NCI-H2029 (cell line): ENCODE data around the gene NHERF2.
"Not testable (repeated sequence)": the region's sequence is repeated elsewhere in the genome, so short reads cannot be mapped to it uniquely, and the experiment has no call there.

Experiments used
- DNase-seq: peaks from one replicate; lab custom pipeline; 2025; lab: John Stamatoyannopoulos, UW

The NHERF2 gene

DNA sequence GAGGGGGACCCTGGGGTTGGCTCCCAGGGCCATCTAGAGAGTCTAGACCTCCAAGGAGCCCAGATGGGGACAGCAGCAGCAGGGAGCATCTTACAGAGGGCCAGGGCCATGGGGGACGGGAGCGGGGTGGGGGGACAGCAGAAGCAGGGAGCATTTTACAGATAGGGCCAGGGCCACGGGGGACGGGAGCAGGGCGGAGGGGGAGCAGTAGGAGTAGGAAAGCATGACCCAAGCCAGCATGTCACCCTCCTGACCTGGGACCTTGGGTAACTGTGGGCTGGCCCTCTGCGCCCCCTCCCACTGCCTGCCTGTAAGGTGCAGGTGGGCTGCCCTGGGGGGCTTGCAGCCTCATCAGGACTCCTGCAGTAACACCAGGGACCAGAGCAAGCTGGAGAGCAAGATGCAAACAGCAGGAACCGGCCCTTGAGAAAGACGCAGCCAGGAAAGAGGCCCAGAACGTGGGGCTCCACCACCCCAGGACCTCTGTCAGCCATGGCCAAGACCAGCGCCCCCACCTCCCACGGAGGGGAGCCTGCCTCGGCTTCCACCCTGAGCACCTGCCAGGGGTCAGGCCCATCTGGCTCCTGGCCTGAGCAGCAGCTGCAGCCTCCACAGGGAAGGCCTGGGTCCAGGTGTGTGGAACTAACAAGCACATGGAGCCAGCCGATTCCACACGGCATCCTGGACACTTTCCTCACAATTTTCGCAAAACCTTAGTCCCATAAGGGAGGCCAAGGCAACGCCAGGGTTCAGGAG, 19.4 kb upstream of the NHERF2 start:
- no peak for DNase-seq

DNA sequence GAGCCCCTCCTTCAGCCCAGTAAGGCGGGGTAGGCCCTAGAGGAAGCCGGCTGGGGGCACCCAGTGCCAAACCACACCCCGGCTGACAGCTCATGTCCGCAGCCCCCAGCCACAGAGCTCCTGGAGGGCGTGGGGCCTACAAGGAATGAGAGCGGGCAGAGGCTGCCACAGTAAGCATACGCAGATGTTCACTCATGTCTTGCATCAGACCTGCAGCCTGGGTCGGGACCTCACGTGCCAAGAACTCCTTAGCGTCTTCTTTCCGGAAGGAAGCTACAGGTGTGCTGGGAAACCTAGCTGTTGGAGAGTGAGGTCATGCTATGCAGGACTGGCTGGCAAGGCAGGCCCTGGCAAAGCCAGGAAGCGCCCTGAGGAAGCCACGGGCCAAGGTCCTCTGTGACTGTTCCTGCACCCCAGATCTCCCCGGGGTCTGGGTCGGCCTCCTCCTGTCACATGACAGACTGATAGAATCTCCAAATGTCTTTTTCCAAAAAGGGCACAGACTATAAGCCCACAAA, 18.6 kb upstream of the NHERF2 start:
- peak; percentile 83 for DNase-seq

DNA sequence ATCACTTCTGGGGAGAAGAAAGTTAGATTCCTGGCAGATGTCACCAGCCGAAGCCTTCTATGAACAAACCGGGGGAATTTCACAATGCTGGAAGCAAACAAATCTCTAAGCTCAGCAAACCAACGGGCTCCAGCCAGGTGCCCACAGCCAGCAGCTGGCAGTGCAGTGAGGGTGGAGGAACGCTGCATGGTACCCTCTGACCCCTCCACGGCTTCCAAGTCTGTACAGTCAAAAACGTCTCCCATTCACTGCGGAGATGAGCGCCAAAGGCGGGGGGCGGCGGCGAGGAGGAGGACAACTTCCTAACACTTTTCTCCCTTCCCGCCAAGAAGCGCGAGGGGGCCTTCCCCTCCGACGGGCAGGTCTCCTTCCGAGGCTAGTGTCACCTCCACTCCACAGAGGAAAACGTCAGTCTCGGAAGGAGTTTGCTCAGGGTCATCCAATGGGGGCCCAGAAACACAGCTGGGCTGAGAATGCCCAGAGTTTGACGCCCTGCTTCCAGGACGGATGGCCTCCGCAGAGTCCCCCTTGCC, 18.0 kb upstream of the NHERF2 start:
- no peak for DNase-seq

DNA sequence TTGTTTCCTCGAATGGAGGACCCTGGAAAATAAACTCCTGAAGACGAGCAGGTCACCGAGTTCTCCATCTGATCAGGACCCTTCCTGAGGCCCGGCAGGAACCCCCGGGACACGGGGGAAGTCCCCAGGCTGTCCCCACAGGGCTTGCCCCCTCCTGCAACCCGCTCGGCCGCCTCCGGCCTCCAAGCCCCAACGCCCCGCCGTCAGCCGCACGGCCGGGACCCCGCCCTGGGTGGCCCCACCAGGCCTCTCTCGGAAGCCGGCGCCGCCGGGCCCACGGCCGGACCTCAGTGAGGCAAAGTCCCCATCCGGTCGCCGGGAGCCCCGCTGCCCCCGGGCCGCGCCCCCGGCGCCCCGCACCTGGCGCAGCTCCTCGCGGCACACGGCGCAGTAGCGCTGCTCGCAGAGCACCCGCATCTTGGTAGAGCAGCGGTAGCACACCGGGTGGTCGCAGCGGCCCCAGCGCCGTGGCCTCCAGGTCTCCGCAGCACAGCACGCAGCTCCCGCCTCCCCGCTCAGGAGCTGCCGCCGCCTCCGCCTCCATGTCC, 17.5 kb upstream of the NHERF2 start:
- DNase-seq, result no peak

DNA sequence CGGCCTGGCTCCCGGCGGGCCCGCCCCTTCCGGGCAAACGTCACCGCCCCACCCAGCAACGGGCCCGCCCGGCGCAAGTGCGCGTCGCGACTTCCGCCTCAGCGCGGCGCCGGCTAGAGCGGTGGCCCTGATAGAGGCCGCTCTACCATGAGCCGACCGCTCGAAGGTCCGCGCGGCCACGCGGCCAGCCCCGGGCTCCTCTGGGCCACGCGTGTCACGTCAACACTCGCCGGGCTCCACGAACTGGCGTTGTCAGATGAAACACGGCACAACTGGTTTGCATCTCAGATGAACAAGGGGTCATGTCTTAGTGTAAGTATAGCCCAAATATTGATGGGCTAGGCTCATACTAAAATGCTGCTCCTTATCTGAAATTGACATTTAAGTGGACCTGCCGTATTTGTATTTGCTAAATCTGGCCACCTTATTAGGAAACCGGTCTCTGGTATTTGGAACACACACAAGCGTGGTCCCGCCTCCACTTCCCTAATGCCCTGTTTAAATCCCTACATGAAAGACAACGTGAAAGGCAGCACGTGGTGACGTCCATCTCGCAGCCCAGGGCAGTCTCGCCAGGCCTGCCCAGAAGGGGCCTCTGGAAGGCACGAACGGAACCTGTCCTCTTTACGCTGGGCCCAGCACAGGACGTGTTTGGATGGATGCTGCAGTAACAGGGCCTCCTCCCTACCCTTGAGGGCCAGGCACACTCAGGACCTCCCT, 16.8 kb upstream of the NHERF2 start, which contains the start of gene ZNF598:
TSS of gene ZNF598 (minus strand) at position 31 of the 720 bp plus-strand sequence.
- DNase-seq, result peak; percentile 81

DNA sequence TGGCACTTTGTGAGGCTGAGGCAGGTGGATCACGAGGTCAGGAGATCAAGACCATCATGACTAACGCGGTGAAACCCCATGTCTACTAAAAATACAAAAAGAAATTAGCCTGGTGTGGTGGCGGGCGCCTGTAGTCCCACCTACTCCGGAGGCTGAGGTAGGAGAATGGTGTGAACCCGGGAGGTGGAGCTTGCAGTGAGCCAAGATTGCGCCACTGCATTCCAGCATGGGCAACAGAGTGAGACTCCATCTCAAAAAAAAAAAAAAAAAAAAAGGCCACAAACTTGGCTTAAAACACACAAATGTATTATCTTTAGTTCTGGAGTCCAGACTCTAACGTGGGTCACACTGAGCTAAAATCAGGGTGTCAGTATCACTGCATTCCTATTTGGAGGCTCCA, 15.0 kb upstream of the NHERF2 start:
- not testable (repeated sequence) for DNase-seq

DNA sequence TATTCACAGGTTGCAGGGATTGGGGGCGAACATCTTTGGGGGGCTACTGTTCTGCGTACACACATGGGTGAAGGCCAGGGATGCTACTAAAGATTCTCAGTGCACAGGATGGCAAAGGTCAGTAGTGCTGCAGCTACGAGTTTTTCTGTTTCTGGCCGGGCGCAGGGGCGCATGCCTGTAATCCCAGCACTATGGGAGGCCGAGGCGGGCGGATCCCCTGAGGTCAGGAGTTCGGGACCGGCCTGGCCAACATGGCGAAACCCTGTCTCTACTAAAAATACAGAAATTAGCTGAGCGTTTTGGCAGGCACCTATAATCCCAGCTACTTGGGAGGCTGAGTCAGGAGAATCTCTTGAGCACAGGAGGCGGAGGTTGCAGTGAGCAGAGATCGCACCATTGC, 13.2 kb upstream of the NHERF2 start:
- DNase-seq, result no peak

DNA sequence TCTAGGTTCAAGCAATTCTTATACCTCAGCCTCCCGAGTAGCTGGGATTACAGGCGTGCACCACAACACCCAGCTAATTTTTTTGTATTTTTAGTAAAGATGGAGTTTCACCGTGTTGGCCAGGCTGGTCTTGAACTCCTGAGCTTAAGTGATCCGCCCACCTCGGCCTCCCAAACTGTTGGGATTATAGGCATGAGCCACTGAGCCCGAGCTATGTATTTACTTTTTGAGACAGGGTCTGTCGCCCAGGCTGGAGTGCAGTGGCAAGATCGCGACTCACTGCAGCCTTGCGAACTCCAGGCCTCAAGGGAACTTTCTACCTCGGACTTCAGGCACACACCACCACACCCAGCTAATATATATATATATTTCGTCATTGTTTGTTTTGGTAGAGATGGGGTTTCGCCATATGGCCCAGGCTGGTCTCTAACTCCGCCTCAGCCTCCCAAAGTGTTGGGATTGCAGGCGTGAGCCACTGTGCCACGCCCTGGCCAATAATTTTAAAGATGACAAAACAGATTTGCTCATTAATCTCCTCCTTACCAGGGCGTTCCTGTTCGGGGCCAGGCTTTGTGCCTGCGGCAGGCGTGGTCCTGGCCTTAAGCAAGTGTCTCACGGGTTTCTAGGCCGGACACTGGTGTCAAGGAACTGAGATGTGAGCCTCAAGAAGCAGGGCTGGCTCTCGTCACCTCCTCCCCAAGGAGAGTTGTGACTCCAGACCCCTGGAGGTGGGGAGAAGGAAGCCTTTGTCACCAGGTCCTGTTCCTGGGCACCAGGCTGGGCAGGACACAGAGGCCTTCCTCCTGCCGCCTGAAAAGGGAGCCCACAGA, 11.4 kb upstream of the NHERF2 start:
- no peak for DNase-seq

DNA sequence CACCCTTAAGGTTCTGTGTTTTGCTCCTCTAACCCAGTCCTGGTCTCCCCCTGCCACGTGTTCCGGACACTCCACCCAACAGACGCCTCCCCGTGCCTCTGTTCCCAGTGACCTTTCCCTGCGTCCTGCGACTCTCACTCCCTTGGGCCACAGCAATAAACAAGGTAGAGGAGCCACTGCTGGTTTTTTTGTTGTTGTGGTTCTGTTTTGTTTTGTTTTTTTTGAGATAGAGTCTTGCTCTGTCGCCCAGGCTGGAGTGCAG, 10.8 kb upstream of the NHERF2 start:
- DNase-seq, result no peak

DNA sequence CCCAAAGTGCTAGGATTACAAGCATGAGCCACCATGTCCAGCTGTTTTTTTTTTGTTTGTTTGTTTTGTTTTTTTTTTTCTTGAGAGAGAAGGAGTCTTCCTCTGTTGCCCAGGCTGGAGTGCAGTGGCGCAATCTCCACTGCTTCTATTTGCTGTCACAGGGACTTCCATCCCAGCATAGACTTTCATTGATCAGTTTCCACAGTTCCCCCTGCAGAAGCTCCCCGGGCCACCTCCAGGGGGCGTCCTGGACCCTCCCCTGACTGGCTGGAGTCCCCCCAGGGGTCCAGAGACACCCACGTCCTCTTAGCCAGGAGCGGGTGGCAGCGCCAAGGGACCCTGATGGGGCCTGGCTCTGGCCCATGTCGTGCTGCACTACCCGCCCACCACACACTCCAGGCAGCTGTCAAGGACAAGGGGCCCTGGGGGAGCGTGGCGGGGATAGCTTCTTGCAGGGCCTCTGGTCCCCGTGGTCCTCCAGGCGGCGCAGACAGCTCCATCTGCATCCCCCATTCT, 10.2 kb upstream of the NHERF2 start:
- DNase-seq, result no peak

DNA sequence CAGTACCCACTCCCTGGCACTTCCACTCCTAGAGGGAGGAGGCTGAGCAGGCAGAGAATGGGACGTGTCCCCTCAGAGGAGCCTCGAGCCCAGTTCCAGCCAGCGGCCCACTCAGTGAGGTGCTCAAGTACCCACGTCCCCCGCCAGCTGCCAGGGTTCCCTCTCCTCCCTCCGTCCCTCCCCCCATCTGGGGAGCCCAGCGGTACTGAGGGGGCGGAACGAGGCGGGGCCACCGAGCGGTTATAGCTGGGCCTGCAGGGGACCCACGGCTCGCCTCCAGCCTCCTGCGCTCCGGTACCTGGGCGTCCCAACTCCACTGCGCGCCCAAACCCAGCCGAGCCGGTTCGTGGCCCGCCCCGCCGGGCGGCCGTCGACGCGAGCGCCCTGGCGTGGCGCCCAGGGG, 7.2 kb upstream of the NHERF2 start, which contains the start of gene NPW:
TSS of gene NPW (plus strand) at position 268 of the 403 bp plus-strand sequence.
- no peak for DNase-seq

DNA sequence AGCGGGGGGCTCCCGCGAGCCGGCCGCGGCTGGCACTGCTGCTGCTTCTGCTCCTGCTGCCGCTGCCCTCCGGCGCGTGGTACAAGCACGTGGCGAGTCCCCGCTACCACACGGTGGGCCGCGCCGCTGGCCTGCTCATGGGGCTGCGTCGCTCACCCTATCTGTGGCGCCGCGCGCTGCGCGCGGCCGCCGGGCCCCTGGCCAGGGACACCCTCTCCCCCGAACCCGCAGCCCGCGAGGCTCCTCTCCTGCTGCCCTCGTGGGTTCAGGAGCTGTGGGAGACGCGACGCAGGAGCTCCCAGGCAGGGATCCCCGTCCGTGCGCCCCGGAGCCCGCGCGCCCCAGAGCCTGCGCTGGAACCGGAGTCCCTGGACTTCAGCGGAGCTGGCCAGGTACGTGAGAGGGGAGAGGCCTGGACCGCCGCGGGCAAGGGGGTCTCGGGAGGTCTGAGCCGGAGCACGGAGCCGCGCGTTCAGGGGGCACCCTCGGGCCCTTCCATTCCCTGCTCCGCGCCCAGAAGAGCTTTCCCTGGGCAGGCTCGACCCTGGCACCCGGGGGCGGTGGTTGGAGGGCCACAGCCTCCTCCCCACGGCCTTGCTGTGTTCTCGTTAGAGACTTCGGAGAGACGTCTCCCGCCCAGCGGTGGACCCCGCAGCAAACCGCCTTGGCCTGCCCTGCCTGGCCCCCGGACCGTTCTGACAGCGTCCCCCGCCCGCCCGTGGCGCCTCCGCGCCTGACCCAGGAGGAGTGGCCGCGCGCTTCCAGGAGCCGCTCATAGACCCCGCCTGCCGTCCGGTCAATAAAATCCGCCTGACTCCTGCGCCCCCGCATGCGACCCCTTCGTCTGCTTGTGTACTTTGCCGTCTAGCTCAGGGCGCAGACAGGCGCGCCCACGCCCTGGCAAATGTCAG, 6.5 kb upstream of the NHERF2 start:
- no peak for DNase-seq

DNA sequence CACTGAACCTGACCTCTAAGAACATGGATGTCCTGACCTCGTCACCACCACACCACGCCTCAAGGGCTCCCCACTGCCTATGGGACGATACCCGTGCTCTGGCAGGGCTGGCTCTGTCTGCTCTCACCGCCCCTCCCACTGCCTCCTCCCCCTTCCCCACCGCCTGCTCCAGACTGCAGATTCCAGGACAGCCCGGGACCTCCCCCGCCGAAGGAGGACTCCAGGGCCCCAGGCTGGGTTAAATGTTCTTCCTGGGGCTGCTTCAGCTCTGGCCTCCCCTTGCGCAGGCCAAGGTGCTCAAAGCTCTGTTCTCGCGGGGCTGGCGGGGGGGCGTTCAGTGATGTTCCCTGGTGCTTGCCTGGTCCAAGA, 4.0 kb upstream of the NHERF2 start:
- DNase-seq, result no peak

DNA sequence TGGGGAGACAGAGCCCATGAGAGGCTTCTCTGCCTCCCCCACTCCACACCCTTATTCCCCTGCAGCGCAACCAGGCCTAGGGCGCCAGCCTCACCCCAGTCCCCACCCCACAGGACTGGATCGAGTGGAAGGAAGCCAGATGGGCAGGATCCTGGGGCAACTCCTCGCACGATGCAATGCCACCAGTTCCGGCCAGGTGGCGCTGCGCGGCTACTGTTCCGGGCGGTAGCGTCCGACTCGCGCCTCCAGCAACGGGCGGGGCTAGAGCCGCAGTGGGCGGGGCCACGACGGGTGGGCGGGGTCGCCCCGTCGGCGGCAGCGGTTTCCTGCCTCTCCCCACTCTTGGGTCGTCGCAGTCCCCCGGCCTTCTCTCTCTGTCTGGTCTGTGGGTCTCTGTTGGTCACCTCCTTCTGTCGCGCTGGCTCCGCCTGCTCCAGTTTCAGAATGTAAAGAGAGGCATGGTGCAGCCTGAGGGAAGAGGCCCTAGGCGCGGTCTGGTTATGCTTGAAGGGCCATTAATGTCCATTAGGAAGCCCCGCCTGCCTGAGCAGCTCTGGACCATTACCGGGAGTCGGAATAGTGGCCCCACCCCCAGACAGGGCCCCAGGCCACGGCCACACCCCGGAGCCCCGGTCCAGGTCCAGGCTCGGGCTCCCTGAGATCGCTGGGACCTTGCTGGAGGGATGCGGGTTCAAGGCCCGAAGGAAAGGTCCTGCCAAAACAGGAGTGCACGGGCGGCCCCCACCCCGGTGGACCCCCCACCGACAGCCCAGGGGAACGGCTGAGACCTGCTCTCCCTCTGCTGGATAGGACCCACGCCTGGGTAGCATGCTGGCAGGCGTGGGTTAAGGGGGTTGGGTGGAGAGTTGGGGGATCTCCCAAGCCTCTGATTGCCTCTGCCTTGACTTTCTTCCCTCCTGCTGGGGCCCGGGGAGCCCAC, 3.3 kb upstream of the NHERF2 start:
- DNase-seq, result peak; percentile 74

DNA sequence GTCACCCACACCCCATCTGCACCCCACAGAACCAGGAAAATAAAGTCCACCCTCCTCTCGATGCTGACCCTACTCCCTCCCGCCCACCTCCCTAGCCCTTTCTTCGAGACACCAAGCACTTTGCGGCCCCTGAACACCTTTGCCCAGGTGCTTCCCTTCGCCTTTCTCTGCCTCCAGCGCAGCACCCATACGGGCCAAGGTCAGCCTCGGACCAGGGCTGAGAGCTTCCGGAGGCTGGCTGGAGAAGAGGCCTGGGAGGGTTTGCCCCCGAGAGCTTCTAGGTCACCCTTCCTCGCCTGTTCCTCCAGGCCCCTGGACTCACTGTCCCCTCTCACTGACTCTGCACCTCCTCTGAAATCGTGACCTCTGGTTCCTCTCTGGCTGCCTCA, 2.7 kb upstream of the NHERF2 start:
- DNase-seq, result no peak

DNA sequence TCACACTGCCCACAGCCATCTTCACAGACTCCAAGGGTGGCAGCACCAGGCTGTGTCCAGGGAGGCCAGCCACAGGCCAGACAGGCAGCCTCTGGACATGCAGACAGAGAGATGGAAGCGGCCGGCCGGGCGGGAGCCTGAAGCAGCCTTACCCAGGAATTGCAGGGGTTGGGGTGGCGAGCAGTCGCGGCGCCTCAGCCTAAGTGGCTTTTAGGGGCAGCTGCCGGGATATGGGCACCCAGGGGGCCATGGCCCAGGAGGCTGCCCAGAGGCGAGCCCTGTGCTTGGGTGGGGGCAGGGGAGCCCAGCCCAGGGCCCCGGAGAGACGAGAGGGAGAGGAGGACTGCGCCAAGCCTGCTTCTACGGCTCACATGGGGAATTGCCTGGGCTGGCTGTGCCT, 1.5 kb upstream of the NHERF2 start:
- no peak for DNase-seq

DNA sequence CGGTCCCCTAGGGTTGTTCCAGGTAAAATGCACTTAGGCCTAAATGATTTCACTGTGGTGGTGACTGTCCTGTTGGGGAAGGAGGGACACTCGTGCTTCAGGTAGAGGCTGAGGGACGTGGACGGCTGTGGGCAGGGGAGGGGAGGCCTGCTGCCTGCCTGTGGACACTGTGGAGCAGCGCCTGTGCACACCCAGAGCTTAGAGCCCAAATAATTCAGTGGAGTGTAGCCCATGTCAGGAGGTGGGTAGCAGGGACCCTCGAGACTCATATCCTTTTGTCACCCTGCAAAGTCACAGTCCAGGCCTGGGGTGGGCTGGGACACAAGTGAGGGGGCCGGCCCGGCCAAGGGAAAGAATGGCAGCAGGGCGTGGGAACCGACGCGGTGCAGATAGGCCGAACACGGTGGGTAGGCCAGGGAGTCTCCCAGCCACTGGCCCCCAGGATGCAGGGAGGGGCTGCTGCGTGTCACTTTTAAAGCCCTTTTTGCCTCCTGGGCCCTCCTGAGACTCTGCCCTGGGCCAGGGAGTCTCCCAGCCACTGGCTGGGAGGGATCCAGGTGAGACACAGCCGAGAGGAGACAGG, 733 bp upstream of the NHERF2 start:
- DNase-seq, result no peak

DNA sequence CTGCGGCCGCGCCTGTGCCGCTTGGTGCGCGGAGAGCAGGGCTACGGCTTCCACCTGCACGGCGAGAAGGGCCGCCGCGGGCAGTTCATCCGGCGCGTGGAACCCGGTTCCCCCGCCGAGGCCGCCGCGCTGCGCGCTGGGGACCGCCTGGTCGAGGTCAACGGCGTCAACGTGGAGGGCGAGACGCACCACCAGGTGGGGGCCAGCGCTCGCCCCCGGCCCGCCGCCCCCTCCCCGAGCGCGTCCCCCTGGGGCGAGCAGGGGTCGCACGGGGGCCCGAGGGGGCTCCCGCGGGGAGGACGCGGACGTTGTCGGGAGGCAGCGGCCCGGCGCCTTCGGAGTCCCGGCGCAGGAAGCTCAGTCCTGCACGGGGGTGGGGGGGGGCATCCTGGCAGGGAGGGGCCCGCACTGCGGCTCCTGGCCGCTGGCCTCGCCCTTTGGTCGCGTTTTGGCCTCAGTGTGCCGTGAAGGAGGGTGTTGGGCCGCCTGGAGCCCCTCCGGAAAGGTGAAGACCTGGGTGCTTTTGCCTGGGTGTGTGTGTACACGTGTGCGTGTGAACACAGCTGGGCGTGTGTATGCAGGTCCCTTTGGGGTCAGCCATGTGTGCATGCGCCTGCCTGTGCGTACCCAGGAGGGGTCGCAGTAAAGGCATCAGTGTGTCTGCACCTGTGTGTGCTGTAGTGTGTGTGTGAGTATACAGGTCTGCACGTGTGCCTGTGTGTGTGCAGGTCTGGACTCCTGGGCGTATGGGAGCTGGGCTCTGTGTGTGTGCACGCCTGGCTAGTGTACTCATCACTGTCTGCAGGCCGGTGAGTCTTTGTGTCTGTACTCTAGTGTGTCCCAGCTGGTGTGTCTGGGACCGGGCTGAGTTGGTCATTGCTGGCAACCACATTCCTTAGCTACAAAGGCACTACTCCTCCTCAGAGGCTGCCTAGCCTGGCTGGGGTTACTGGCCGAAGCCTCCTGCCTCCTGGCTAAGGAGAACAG, 615 bp downstream of the NHERF2 start:
- no peak for DNase-seq
